Osteoblast (primary cell): Measurements from ENCODE around the gene CDC26. TPM values are rescaled to one million over a fixed set of nuclear protein-coding genes. Genes with fewer than 3 reads are reported as not detected.

ENCODE experiments used
- DNase-seq: peaks from one replicate; pipeline ENCODE4 v3.0.0; 2011; ENCODE audit warnings: low spot score, mixed read lengths; ENCODE audit not compliant: insufficient read length; ENCODE audit errors: missing footprints
- H2AFZ ChIP-seq: 2 replicates; pipeline ENCODE4 v1.6.0; 2011; ENCODE audit warnings: mild to moderate bottlenecking, low read length
- H3K27ac ChIP-seq: 2 replicates; pipeline ENCODE4 v1.5.1; 2011; ENCODE audit warnings: mild to moderate bottlenecking, low read depth, low read length, moderate library complexity
- H3K27me3 ChIP-seq: 2 replicates; pipeline ENCODE4 v1.6.0; 2012; ENCODE audit warnings: mild to moderate bottlenecking, control low read depth, inconsistent platforms, low read length, moderate library complexity; ENCODE audit not compliant: insufficient read depth
- H3K36me3 ChIP-seq: 2 replicates; pipeline ENCODE4 v1.5.1; 2011; ENCODE audit warnings: mild to moderate bottlenecking, low read length, control low read depth, moderate library complexity; ENCODE audit not compliant: insufficient read depth
- H3K4me1 ChIP-seq: 2 replicates; pipeline ENCODE4 v1.5.1; 2011; ENCODE audit warnings: mild to moderate bottlenecking, low read length, control low read depth, moderate library complexity; ENCODE audit not compliant: insufficient read depth
- H3K4me2 ChIP-seq: 2 replicates; pipeline ENCODE4 v1.6.0; 2011; ENCODE audit warnings: mild to moderate bottlenecking, low read length; ENCODE audit not compliant: insufficient read depth
- H3K4me3 ChIP-seq: fragments of 200-600 bp; sonication (generic); 3 replicates; pipeline ENCODE4 v1.5.1; 2012; ENCODE audit warnings: mild to moderate bottlenecking, low read length, inconsistent platforms; ENCODE audit not compliant: insufficient read depth
- H3K79me2 ChIP-seq: 2 replicates; pipeline ENCODE4 v1.6.0; 2012; ENCODE audit warnings: mild to moderate bottlenecking, low read length, control low read depth, inconsistent platforms; ENCODE audit not compliant: insufficient read depth
- H3K9me3 ChIP-seq: 2 replicates; pipeline ENCODE4 v1.5.1; 2011; ENCODE audit warnings: low read depth, low read length, control low read depth
- H4K20me1 ChIP-seq: 2 replicates; pipeline ENCODE4 v1.6.0; 2012; ENCODE audit warnings: mild to moderate bottlenecking, low read length, control low read depth; ENCODE audit not compliant: insufficient read depth
- total RNA-seq: library from RNA; depleted of rRNA; stranded (reverse); fragments of >200 nt; gene quantifications from 2 replicates; pipeline ENCODE4 v1.2.3, GENCODE V29; 2012
- TF ChIP-seq, protein P1 (sequence below): IDR thresholded peaks from 2 replicates; pipeline ENCODE4 v1.5.1; 2011; ENCODE audit warnings: mild to moderate bottlenecking, low read depth, low read length, moderate library complexity; ENCODE audit errors: extremely low read depth

CDC26 gene
- total RNA-seq, 1 donor, result 27.9 TPM

DNA sequence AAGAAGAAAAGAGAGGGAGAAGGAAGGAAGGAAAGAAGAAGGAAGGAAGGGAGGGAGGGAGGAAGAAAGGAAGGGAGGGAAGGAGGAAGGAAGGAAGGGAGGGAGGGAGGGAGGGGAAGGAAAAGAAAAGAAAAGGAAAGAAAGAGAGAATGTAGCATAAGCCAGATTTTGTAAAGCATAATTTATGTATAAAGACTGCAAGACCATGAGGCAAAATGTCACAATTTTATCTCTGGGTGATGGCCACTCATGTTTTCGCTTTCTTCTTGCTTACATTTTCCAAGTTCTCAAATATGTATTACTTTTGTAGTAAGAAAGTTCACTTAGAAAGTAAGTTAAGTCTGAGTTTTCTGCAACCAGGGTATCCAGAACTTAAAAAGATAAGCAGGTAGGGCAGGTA is 31.2 kb upstream of the CDC26 start:
- H3K27ac ChIP-seq, result no peak overlapping the region
- H3K9me3 ChIP-seq, result no peaks in the 10 kb centered on the region
- no peak for DNase-seq
- H2AFZ ChIP-seq, result no peak overlapping the region
- H4K20me1 ChIP-seq, result no peaks in the 10 kb centered on the region
- no peak overlapping the region for H3K4me3 ChIP-seq
- no peaks in the 10 kb centered on the region for H3K36me3 ChIP-seq
- H3K4me2 ChIP-seq, result no peak overlapping the region
- no peaks in the 10 kb centered on the region for H3K4me1 ChIP-seq
- no peaks in the 10 kb centered on the region for H3K79me2 ChIP-seq
- TF ChIP-seq, protein P1, sequence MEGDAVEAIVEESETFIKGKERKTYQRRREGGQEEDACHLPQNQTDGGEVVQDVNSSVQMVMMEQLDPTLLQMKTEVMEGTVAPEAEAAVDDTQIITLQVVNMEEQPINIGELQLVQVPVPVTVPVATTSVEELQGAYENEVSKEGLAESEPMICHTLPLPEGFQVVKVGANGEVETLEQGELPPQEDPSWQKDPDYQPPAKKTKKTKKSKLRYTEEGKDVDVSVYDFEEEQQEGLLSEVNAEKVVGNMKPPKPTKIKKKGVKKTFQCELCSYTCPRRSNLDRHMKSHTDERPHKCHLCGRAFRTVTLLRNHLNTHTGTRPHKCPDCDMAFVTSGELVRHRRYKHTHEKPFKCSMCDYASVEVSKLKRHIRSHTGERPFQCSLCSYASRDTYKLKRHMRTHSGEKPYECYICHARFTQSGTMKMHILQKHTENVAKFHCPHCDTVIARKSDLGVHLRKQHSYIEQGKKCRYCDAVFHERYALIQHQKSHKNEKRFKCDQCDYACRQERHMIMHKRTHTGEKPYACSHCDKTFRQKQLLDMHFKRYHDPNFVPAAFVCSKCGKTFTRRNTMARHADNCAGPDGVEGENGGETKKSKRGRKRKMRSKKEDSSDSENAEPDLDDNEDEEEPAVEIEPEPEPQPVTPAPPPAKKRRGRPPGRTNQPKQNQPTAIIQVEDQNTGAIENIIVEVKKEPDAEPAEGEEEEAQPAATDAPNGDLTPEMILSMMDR, result no peak
- peaks cover 5% of the 10 kb centered on the region for H3K27me3 ChIP-seq

DNA sequence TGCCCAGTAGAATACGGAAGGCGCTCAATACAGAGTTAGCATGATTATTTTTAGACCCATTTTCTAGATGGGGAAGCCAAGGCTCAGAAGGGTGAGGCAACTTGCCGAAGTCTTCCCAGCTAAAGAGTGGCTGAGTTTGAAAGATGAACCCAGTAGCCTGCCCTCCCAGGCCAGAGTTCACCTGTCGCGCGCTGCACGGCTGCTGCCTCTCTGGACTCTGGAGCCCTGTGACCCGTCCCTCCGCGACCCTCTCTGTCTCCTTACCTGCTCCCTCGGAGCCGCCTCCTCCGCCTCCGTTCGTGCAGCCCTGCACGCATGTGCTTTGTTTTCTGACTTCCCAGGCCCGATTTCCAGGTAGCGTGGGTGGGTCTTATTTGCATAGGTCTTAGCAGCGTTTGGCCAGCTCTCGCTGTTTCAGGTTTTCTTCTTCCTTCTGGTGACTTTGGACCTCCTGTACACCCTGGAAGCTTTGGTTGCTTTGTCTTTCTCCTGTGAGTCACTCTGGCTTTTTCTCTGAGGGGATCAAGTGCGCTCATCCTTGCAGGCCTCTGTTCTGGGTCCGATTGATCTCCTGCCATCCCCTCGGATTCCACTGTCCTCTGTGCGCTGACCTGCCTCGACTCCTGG is 27.5 kb upstream of the CDC26 start, which contains the start of gene RNF183:
TSS of gene RNF183 (minus strand) at position 585 of the 627 bp plus-strand sequence. CDS start 5,192 bp downstream, outside the sequence.
- Histone ChIP-seq H3K4me2 (no peak within 1 kb of the TSS), H3K4me3 (no peak within 1 kb of the TSS), H3K27ac (no peak within 1 kb of the TSS), H3K79me2 (no peaks in the 10 kb centered on the region), H3K36me3 (no peaks in the 10 kb centered on the region), H3K4me1 (no peaks in the 10 kb centered on the region), H4K20me1 (no peaks in the 10 kb centered on the region), H3K9me3 (no peaks in the 10 kb centered on the region), H3K27me3 (peaks cover 18% of the 10 kb centered on the region), H2AFZ (no peak within 1 kb of the TSS)
- no peak for DNase-seq
- TF ChIP-seq, protein P1, result no peak

DNA sequence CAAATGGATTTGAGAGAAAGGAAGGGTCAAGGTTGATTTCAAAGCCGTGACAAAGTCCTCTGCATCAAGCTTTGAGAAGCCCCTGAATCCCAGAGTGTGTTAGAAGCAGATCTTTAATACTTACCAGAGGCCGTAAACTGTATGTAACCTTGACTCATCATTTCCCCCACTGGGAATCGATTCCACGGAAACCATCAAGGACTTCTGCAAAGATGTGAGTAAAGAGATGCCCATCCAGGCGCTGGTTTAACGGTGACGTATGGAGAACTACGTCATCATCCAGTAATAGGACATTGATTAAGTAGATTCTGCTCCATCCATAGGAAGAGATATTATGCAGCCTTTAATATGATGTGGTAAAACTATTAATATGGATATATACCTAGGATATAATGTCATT is 26.2 kb upstream of the CDC26 start:
- Histone ChIP-seq H2AFZ (no peak overlapping the region), H4K20me1 (no peaks in the 10 kb centered on the region), H3K4me3 (no peak overlapping the region), H3K79me2 (no peaks in the 10 kb centered on the region), H3K4me1 (no peaks in the 10 kb centered on the region), H3K9me3 (no peaks in the 10 kb centered on the region), H3K4me2 (no peak overlapping the region), H3K36me3 (no peaks in the 10 kb centered on the region), H3K27me3 (peaks cover 18% of the 10 kb centered on the region), H3K27ac (no peak overlapping the region)
- TF ChIP-seq, protein P1, result no peak
- DNase-seq, result no peak

DNA sequence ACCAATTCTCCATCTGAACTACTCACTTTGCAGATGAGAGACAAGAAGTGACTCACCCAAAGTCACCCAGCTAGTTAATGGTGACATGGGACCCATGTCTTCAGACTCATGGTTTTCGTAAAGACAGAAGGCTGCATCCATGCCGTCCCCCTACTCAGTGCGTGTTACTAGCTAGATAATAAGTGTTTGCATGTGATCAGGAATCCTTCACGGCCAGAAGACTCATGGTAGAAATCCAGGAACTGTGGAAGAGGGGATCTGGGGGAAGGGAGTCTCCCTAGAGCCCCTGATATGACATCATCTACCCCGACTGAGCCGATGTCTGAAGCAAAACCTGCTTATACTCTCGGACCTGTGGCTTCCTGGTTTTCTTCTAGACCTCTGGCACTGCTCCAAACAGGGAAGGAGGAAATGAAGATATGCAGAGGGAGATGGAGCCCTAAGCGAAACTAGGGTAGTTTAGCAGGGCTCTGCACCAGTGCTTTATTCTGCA is 24.5 kb upstream of the CDC26 start:
- H3K4me1 ChIP-seq, result no peaks in the 10 kb centered on the region
- H3K27ac ChIP-seq, result no peak overlapping the region
- peaks cover 18% of the 10 kb centered on the region for H3K27me3 ChIP-seq
- H3K79me2 ChIP-seq, result no peaks in the 10 kb centered on the region
- TF ChIP-seq, protein P1, result no peak
- DNase-seq, result no peak
- no peak overlapping the region for H3K4me3 ChIP-seq
- H3K36me3 ChIP-seq, result no peaks in the 10 kb centered on the region
- H2AFZ ChIP-seq, result no peak overlapping the region
- no peak overlapping the region for H3K4me2 ChIP-seq
- no peaks in the 10 kb centered on the region for H3K9me3 ChIP-seq
- no peaks in the 10 kb centered on the region for H4K20me1 ChIP-seq
